Thyroid gland (tissue), 4 donors: ENCODE results near the gene UBE2L3.

Source experiments
- POLR2A ChIP-seq, 2 donors: fragments of 450-650 bp; IDR thresholded peaks; one replicate each; pipeline ENCODE4 v1.6.1; 2017; ENCODE audit warnings: antibody characterized with exemption in 2 of 2, mild to moderate bottlenecking in 2 of 2, moderate library complexity in 1 of 2
- TF ChIP-seq, protein P1 (sequence below), 6 experiments: fragments of 200-600 bp in 3 of 6; fragments of 450-650 bp in 3 of 6; sonication (generic) in 3 of 6; IDR thresholded peaks; one replicate each; pipeline ENCODE4 v1.5.1; 2016 to 2019; ENCODE audit warnings: antibody characterized with exemption in 6 of 6, mild to moderate bottlenecking in 2 of 6, inconsistent platforms in 1 of 6, moderate library complexity in 1 of 6

- TF ChIP-seq, protein P1, sequence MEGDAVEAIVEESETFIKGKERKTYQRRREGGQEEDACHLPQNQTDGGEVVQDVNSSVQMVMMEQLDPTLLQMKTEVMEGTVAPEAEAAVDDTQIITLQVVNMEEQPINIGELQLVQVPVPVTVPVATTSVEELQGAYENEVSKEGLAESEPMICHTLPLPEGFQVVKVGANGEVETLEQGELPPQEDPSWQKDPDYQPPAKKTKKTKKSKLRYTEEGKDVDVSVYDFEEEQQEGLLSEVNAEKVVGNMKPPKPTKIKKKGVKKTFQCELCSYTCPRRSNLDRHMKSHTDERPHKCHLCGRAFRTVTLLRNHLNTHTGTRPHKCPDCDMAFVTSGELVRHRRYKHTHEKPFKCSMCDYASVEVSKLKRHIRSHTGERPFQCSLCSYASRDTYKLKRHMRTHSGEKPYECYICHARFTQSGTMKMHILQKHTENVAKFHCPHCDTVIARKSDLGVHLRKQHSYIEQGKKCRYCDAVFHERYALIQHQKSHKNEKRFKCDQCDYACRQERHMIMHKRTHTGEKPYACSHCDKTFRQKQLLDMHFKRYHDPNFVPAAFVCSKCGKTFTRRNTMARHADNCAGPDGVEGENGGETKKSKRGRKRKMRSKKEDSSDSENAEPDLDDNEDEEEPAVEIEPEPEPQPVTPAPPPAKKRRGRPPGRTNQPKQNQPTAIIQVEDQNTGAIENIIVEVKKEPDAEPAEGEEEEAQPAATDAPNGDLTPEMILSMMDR (IDR thresholded peaks at IDR 0.05), result no peak
- TF ChIP-seq POLR2A (IDR thresholded peaks at IDR 0.05), result no peak
These were observed 55.6 kb downstream of the UBE2L3 start for GRCh38 chr22:21622919-21623647.
